HuH-7.5 (cell line): ENCODE results near the gene MREG.
"Not testable (repeated sequence)": the region's sequence is repeated elsewhere in the genome, so short reads cannot be mapped to it uniquely, and the experiment has no call there.

ENCODE experiments used
- DNase-seq: peaks from one replicate; pipeline ENCODE4 v3.0.0; 2011; ENCODE audit warnings: low spot score

The MREG gene

GRCh38 chr2:215958257-215958656 is 55.1 kb downstream of the MREG start:
- DNase-seq: no peak

- not testable (repeated sequence) for DNase-seq
These were observed 55.8 kb downstream of the MREG start for GRCh38 chr2:215957354-215958122.

GRCh38 chr2:215952860-215953637 is 60.3 kb downstream of the MREG start:
- DNase-seq: no peak

GRCh38 chr2:215951558-215951957 is 61.8 kb downstream of the MREG start:
- no peak for DNase-seq

GRCh38 chr2:215949991-215950404 is 63.4 kb downstream of the MREG start:
- peak; percentile 12 for DNase-seq

- DNase-seq: no peak
These were observed 65.3 kb downstream of the MREG start for GRCh38 chr2:215948051-215948450.

GRCh38 chr2:215946586-215946985 is 66.8 kb downstream of the MREG start:
- no peak for DNase-seq

- no peak for DNase-seq
These were observed 71.2 kb downstream of the MREG start for GRCh38 chr2:215942194-215942593.

GRCh38 chr2:215941726-215942125 is 71.6 kb downstream of the MREG start:
- DNase-seq: no peak

- no peak for DNase-seq
These were observed 72.6 kb downstream of the MREG start for GRCh38 chr2:215940645-215941184.

GRCh38 chr2:215937190-215937589 is 76.2 kb downstream of the MREG start:
- no peak for DNase-seq

GRCh38 chr2:215933151-215933550 is 80.2 kb downstream of the MREG start:
- no peak for DNase-seq

- peak; percentile 27 for DNase-seq
These were observed 82.0 kb downstream of the MREG start for GRCh38 chr2:215931256-215931903.

GRCh38 chr2:215930505-215931253 is 82.7 kb downstream of the MREG start:
- DNase-seq: no peak

- no peak for DNase-seq
These were observed 83.6 kb downstream of the MREG start for GRCh38 chr2:215929602-215930335.

- no peak for DNase-seq
These were observed 85.3 kb downstream of the MREG start for GRCh38 chr2:215928086-215928485.

- DNase-seq: not testable (repeated sequence)
These were observed 86.4 kb downstream of the MREG start for GRCh38 chr2:215926992-215927391.

- no peak for DNase-seq
These were observed 91.5 kb downstream of the MREG start for GRCh38 chr2:215921895-215922294.

GRCh38 chr2:215920244-215921100 is 92.9 kb downstream of the MREG start:
- DNase-seq: peak; percentile 18

GRCh38 chr2:215919624-215920243 is 93.6 kb downstream of the MREG start:
- DNase-seq: no peak
